PC-9 (cell line): ENCODE results near the gene SMARCA4. TPM values are rescaled to one million over a fixed set of nuclear protein-coding genes. Genes with fewer than 3 reads are reported as not detected.

ENCODE experiments used
- BruUV-seq: library from RNA; stranded (reverse); fragments of 400-500 nt; replicated peaks from 2 replicates; lab custom pipeline; 2021; lab: Mats Ljungman, UMichigan
- CTCF ChIA-PET: fragments of 300-600 bp; sonication (Branson Sonifier 250); formaldehyde crosslinking; loops from one replicate; lab custom pipeline; 2022; ENCODE audit warnings: antibody characterized with exemption; lab: Charles Lee
- POLR2A ChIA-PET: fragments of 300-600 bp; sonication (Branson Sonifier 250); formaldehyde crosslinking; loops from one replicate; lab custom pipeline; 2022; ENCODE audit warnings: antibody characterized with exemption; ENCODE audit not compliant: unreplicated experiment; lab: Charles Lee
- DNase-seq, 2 experiments: peaks; one replicate each; pipeline versions ENCODE4 v3.0.0 to v3.0.0-alpha.2; 2015 to 2022; ENCODE audit warnings: mixed read lengths in 1 of 2
- H2AFZ ChIP-seq: fragments of 200-600 bp; sonication (generic); 2 replicates; pipeline ENCODE4 v1.8.1; 2017; ENCODE audit warnings: antibody characterized with exemption
- H3F3A ChIP-seq: fragments of 200-600 bp; sonication (generic); 2 replicates; pipeline ENCODE4 v1.8.1; 2017; ENCODE audit warnings: antibody characterized with exemption, mild to moderate bottlenecking, low read depth; ENCODE audit not compliant: insufficient read depth
- H3K27ac ChIP-seq: fragments of 200-600 bp; sonication (generic); 2 replicates; pipeline ENCODE4 v1.6.1; 2016; ENCODE audit warnings: mixed run types
- H3K27me3 ChIP-seq: fragments of 200-600 bp; sonication (generic); 2 replicates; pipeline ENCODE4 v1.6.1; 2016; ENCODE audit warnings: low read depth, mixed run types; ENCODE audit not compliant: insufficient read depth
- H3K36me3 ChIP-seq: fragments of 200-600 bp; sonication (generic); 2 replicates; pipeline ENCODE4 v1.6.1; 2016; ENCODE audit warnings: low read depth, mixed run types
- H3K4me1 ChIP-seq: fragments of 200-600 bp; sonication (generic); replicated peaks from 2 replicates; pipeline ENCODE4 v1.6.1; 2016; ENCODE audit warnings: mixed run types; ENCODE audit not compliant: insufficient read depth
- H3K4me2 ChIP-seq: fragments of 200-600 bp; sonication (generic); 2 replicates; pipeline ENCODE4 v1.6.1; 2017; ENCODE audit warnings: mixed run types
- H3K4me3 ChIP-seq: fragments of 200-600 bp; sonication (generic); 2 replicates; pipeline ENCODE4 v1.6.1; 2016; ENCODE audit warnings: mixed run types
- H3K79me2 ChIP-seq: fragments of 200-600 bp; sonication (generic); 2 replicates; pipeline ENCODE4 v1.6.1; 2017; ENCODE audit warnings: low read depth, mixed run types
- H3K9me2 ChIP-seq: fragments of 200-600 bp; sonication (generic); 2 replicates; pipeline ENCODE4 v1.8.1; 2017; ENCODE audit warnings: mild to moderate bottlenecking; ENCODE audit not compliant: insufficient read depth
- H3K9me3 ChIP-seq: fragments of 200-600 bp; sonication (generic); 2 replicates; pipeline ENCODE4 v1.8.1; 2016; ENCODE audit warnings: low read depth; ENCODE audit not compliant: insufficient read depth
- H4K20me1 ChIP-seq: fragments of 200-600 bp; sonication (generic); 2 replicates; pipeline ENCODE4 v1.8.1; 2017; ENCODE audit not compliant: insufficient read depth
- EZH2 ChIP-seq: fragments of 200-600 bp; sonication (generic); IDR thresholded peaks from 2 replicates; pipeline ENCODE4 v1.8.0; 2017; ENCODE audit warnings: antibody characterized with exemption, low read depth
- intact Hi-C: fragments of 100-400 bp; cut with micrococcal nuclease; formaldehyde crosslinking; loops from one replicate; pipeline ENCODE4 v1.10.0; 2022; ENCODE audit not compliant: unreplicated experiment
- total RNA-seq: library from RNA; stranded (reverse); gene quantifications from 2 replicates; pipeline ENCODE4 v1.2.3, GENCODE V29; 2021
- TF ChIP-seq, protein P1 (sequence below): fragments of 200-600 bp; sonication (generic); conservative IDR thresholded peaks from 2 replicates; pipeline ENCODE4 v1.6.1; 2017; ENCODE audit warnings: mixed run types, antibody characterized with exemption, mild to moderate bottlenecking, moderate library complexity

Gene SMARCA4
- total RNA-seq, 1 experiment from 2014 or later, result 136 TPM

DNA sequence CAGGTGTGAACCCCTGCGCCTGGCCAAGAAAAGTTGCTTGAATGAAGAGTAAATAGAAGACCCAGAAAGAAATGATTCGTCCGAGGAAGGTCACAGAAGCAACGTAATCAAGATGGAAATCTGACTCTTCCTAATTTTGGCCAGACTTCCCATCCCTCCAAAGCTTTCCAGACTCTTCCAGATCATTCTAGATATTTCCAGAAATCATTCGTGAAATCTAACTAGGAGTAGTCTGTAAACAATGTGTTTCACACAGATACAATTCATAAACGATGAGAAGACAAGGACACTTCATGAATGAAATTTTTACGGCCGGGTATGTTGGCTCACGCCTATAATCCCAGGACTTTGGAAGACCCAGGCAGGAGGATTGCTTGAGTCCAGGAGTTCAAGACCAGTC is 119.2 kb downstream of the SMARCA4 start:
- BruUV-seq, result no TSS peak
- H3K27me3 ChIP-seq, result no peaks in the 10 kb centered on the region
- no peaks in the 10 kb centered on the region for H3K9me2 ChIP-seq
- H4K20me1 ChIP-seq, result no peaks in the 10 kb centered on the region
- ChIA-PET POLR2A (interaction anchor here (0.6 kb wide), 1 partner anchor 542 kb away, joined by 5 read pairs; no protein-coding TSS in a partner anchor), CTCF (no interaction called here)
- no peaks in the 10 kb centered on the region for H3K9me3 ChIP-seq
- no peak overlapping the region for H3K4me3 ChIP-seq
- intact Hi-C loops, result no loop called here
- no peak for TF ChIP-seq EZH2
- TF ChIP-seq, protein P1, sequence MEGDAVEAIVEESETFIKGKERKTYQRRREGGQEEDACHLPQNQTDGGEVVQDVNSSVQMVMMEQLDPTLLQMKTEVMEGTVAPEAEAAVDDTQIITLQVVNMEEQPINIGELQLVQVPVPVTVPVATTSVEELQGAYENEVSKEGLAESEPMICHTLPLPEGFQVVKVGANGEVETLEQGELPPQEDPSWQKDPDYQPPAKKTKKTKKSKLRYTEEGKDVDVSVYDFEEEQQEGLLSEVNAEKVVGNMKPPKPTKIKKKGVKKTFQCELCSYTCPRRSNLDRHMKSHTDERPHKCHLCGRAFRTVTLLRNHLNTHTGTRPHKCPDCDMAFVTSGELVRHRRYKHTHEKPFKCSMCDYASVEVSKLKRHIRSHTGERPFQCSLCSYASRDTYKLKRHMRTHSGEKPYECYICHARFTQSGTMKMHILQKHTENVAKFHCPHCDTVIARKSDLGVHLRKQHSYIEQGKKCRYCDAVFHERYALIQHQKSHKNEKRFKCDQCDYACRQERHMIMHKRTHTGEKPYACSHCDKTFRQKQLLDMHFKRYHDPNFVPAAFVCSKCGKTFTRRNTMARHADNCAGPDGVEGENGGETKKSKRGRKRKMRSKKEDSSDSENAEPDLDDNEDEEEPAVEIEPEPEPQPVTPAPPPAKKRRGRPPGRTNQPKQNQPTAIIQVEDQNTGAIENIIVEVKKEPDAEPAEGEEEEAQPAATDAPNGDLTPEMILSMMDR, result no peak
- peaks cover 15% of the 10 kb centered on the region for H3K4me1 ChIP-seq
- H3K36me3 ChIP-seq, result no peaks in the 10 kb centered on the region
- no peak overlapping the region for H2AFZ ChIP-seq
- H3F3A ChIP-seq, result peaks cover 15% of the 10 kb centered on the region
- no peaks in the 10 kb centered on the region for H3K79me2 ChIP-seq
- DNase-seq, result no peak
- no peak overlapping the region for H3K4me2 ChIP-seq
- no peak overlapping the region for H3K27ac ChIP-seq

DNA sequence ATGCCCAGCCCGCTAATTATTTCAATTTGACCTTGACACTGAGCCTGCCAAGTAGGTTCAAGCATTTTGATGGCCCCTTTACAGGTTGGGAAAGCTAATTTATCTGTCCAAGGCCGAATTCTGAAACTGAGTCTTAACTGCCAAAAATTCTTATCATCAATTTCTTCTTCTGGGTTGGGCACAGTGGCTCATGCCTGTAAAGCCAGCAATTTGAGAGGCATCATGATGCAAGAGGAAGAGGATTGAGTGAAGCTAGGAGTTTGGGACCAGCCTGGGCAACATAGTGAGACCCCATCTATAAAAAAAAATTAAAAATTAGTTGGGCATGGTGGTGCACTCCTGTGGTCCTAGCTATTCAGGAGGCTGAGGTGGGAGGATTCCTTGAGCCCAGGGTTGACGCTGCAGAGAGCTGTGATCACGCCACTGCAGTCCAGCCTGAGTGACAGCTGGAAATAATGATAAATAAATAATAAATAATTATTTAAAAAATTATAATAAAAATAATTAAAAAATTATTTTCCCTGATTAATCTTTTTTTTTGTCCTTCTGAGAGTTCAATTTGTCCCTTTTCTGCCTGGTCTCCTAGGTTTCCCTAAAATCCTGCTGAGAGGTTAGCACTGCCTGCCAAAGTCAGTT is 127.2 kb downstream of the SMARCA4 start:
- TF ChIP-seq EZH2, result no peak
- TF ChIP-seq, protein P1, result no peak
- Histone ChIP-seq H3K9me3 (no peaks in the 10 kb centered on the region), H3K27me3 (no peaks in the 10 kb centered on the region), H3F3A (peaks cover 68% of the 10 kb centered on the region), H3K9me2 (no peaks in the 10 kb centered on the region), H2AFZ (no peak overlapping the region), H4K20me1 (peaks cover 11% of the 10 kb centered on the region; the same call in 1 of the 2 replicates), H3K4me2 (peak overlapping the region; percentile 89), H3K4me3 (no peak overlapping the region; the same call in 1 of the 2 replicates), H3K27ac (peak overlapping the region; percentile 90), H3K36me3 (peaks cover 11% of the 10 kb centered on the region), H3K79me2 (peaks cover 28% of the 10 kb centered on the region), H3K4me1 (peaks cover 67% of the 10 kb centered on the region)
- ChIA-PET POLR2A (no interaction called here), CTCF (interaction anchor here (0.6 to 1.5 kb wide), 2 partner anchors 38 to 147 kb away, joined by 4 to 5 read pairs; no protein-coding TSS in a partner anchor)
- no TSS peak for BruUV-seq
- intact Hi-C loops, result loop anchor here (5.0 kb wide), 1 partner anchor 126 kb away; the partner anchor contains the start of gene SMARCA4
- no peak for DNase-seq

DNA sequence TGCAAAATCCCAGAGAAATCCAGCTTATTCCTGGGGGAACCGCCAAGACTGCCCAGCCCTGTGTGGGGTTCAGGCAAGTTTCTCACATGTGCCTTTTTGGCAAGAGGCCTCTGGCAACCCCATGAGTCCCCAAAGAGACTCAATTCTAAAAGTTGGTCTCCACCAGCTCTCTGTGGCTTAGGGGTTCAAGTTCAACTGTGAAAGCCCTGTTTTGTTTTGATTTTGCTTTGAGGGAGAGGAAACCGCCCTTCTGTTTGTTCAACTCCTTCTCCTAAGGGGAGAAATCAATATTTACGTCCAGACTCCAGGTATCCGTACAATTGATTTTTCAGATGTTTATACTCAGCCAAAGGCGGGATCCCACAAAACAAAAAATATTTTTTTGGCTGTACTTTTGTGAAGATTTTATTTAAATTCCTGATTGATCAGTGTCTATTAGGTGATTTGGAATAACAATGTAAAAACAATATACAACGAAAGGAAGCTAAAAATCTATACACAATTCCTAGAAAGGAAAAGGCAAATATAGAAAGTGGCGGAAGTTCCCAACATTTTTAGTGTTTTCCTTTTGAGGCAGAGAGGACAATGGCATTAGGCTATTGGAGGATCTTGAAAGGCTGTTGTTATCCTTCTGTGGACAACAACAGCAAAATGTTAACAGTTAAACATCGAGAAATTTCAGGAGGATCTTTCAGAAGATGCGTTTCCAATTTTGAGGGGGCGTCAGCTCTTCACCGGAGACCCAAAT is 127.8 kb downstream of the SMARCA4 start:
- ChIA-PET POLR2A (interaction anchor here (0.6 to 1.5 kb wide), 2 partner anchors 189 to 287 kb away, joined by 3 to 11 read pairs; no protein-coding TSS in a partner anchor), CTCF (interaction anchor here (0.6 to 1.5 kb wide), 3 partner anchors 38 to 147 kb away, joined by 3 to 5 read pairs (median 4); no protein-coding TSS in a partner anchor)
- Histone ChIP-seq H3K36me3 (peaks cover 14% of the 10 kb centered on the region), H3F3A (peaks cover 74% of the 10 kb centered on the region), H2AFZ (peak overlapping the region; percentile 66), H3K4me2 (peak overlapping the region; percentile 89), H3K9me2 (no peaks in the 10 kb centered on the region), H3K79me2 (peaks cover 35% of the 10 kb centered on the region), H4K20me1 (peaks cover 14% of the 10 kb centered on the region; the same call in 1 of the 2 replicates), H3K4me3 (peak overlapping the region; percentile 65), H3K27ac (peak overlapping the region; percentile 90), H3K27me3 (no peaks in the 10 kb centered on the region), H3K9me3 (no peaks in the 10 kb centered on the region), H3K4me1 (peaks cover 71% of the 10 kb centered on the region)
- intact Hi-C loops, result loop anchor here (1.0 to 5.0 kb wide), 2 partner anchors 46 to 126 kb away; partner anchors contain the start of gene SMARCA4
- TF ChIP-seq EZH2, result no peak
- TF ChIP-seq, protein P1, result no peak
- no peak for DNase-seq
- no TSS peak for BruUV-seq
